NCI-H446 (cell line): ENCODE data around the gene FAM3D.

ENCODE experiments used
- DNase-seq, 2 experiments: peaks; one replicate each; lab custom pipeline; 2025; lab: John Stamatoyannopoulos, UW

The FAM3D gene

DNA sequence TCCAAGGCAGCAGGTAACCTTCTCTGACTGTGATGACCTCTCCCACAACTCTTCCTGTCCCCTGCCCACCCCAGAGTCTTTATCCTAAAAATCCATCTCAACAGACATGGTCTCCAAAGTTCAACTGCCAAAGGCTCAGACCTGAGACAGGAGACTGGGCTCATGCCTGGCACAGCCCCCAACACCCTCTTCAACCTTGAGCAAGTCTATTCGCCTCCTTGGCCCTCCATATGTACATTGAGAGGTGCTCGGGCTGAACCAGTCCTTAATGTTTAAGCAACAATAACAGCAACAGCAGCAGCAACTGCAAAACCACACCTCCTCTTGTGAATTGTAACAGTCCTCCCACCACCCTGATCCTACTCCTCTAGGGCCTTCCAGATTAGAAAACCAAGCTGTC, 9.9 kb downstream of the FAM3D start:
- no peak for DNase-seq

DNA sequence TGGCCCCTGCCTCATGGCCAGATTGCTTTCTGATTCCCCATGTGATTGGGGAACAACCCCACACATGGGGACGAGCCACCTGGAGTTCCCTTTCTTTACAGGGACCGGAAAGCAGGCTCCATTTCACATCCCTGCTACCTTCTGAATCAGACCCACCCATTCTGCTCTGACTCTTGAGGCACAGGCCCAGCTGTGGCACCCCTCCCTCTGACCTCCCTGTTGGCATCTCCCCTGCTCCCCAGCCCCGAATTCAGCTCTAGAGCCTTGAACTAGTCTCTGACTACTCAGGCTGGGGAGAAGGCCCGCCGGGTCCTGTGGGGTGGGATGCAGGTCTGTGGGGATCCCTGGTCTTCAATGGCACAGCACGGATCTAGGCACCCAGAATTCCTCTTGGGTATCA, 12.1 kb downstream of the FAM3D start:
- DNase-seq, result no peak

DNA sequence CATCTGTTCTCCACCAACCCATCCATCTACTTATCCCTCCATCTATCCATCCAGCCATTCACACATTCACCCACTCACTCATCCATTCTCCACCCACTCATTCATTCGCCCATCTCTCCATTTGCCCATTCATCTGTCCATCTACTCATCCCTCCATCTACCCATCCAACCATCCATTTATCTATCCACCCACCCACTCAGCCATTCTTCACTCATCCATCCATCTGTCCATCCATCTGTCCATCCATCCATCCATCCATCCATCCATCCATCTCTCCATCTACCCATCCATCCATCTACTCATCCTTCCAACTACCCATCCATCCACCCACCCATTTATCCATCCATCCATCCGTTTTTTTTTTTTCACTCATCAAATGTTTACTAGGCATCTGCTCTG, 13.9 kb downstream of the FAM3D start:
- no peak for DNase-seq

DNA sequence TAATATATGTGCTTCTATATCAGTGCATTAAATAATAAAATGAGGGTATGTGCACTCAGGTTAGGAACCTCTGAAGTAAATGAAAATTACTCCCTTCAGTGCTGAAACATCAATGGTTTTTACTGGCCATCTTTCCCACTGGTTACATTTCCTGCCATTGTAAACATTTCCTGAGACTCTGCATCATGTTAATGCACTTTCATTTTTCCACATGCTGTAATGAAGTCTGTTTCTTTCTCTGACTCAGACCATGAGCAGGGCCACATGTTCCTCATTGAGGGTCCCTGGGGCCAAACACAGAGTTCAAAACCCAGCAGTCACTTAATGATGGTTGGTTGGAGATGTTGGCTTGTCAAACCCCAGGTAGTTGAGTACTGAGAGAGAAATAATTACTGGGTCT, 15.3 kb downstream of the FAM3D start:
- no peak for DNase-seq

DNA sequence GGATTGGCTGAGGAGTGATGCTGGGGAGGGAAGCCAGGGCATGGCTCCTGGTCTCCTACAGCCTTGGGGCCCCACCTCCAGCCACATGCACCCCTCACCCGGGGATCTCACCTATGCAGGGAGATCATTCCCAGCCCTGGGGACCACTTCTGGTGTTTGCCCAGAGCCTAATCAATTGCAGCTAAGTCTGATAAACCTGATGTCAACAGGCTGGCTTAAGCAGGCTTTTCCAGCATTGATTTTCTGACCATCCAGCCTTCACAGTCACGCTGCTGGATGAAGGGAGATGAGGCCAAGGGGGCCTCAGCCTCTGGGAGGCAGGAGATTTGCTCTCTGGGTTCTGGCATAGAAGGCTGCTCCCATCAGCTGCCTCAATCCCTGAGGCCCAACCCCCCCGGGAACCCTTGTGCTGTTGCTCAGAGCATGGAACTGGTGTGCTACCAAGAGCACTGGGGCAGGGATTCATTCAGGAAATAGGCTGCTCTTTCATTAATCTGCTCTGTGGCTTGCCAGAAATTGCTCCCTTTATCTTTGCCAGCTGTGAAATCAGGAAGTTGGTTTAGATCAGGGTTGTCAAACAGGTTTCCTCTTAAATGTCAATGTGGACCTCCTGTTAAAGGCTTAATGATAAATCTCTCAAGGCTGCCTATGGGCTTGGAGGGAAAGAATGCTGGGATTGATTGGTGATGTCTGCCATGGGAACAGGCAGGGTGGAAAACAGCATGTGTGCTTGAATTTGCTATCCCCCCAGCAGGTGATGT, 19.0 kb downstream of the FAM3D start:
- no peak for DNase-seq

DNA sequence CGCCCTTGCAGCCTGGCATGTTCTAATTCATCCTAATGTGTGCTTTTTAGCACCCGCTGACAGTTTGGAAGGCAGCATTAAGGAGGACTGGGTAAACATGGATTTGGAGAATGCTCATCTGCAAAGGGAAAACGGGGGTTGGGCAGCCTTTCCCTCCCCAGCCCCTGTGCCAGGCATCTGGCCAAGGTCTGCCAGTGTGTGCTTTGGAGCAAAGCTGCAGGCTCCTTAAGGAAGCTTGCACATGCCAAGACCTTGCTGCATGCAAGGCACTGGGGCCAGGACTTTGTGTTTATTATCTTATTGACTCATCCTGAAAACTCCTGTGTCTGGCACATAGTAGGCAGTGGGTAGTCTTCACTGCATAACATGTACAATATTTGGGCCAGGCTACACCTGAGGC, 20.1 kb downstream of the FAM3D start:
- peak in 1 of 2 experiments; percentile 64 for DNase-seq

DNA sequence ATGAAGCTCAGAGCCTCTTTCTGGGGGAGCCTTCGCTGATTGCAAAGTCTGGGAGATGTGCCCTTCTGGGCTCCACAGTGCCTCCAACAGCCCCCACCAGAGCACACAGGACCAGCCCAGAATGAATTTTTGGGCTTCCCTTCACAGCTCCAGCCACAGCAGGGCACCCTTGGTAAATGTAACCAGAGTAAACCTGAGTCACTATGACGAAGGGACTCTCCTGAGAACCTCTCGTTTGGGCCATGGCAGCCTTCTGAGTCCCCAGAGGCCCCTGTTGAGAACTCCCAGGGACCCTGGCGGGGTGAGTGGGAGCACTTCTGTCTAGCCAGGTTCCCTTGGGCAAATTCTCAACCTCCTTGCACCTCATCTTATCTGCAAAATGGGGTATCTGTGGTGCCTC, 20.8 kb downstream of the FAM3D start:
- DNase-seq, result no peak

DNA sequence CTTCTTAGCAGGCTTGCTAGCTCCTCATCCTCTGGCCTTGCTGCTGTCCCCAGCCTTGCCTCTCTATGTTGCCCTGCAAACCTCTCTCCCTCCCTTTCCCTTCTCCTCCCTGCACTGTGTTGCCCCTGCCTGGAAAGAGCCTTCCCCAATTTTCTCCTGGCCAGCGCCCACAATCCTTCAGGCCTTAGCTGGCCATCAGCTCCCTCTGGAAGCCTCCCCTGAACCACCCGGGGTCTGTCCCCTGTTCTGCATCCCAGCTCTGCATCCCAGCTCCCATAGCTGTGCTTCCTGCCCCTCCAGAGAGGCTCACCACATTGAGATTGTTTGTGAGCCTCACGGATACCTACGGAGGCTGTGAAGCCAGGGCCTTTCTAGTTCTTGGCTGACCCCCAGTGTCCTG, 23.7 kb downstream of the FAM3D start:
- DNase-seq, result no peak

DNA sequence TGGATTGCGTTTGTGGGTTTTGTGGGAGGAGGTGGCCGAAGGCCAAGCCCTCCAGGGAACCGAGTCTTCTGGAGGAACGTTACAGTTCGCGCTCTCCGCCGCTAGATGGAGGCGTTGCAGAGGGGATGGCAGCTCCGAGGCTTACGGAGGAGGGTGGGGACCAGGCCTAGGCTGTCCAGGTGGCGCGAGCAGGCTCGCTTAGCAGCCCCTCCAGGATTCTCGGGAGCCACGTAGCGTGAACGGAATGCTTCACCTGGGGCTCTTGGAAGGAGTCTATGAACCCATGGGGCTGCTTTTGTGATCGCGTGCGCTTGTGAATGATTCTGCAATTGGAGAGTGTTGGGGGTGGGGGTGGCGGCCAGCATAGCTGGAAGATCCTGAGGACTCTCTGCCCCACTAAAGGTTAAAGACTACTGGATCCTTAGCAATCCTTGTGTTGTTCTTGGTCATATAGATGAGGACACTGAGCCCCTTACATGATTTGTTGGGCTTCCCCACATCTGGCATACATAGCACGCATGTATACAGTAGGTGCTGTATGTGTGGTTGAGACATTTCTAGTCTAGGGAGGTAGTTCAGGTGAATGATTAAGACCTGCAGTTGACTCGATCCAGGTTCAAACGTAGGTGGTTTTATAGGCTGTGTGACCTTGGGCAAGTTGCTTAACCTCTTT, 25.7 kb downstream of the FAM3D start:
- DNase-seq, result peak in 1 of 2 experiments; percentile 48

DNA sequence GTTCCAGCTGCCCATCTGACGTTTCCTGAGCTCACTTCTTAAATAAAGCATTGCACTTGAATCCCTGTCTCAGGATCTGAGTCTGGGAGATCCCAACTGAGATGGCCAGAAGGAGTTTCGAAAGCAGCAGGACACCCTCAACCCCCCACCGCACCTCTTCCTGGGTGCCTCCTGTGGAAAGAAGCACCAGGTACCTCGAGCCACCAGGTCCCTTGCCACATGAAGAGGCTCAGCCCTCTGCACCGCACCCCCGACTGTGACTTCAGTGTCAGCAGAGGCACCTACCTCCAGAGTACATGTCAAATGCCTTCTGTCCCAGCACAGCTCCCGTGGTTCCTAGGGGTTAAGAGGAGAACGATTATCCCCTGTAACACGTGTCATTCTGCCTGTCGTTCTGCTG, 26.7 kb downstream of the FAM3D start:
- no peak for DNase-seq

DNA sequence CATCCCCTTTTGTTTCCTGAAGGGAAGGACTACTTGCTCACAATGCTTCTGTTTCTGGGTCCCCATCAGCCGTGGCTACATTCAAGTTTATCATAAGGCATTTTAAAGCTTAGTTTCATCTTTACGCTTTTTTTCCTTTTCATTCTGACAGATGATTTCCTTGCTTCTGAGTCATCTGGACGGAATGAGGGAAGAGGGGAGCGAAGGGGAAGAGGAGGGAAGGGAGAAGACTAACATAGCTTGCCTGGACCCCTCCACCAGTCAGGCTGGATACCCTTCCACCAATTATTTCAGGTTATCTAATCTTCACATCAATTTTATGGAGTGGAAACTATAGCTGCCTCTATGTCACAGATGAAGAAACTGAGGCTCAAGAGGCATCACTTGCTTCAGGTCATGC, 27.6 kb downstream of the FAM3D start:
- DNase-seq, result no peak

DNA sequence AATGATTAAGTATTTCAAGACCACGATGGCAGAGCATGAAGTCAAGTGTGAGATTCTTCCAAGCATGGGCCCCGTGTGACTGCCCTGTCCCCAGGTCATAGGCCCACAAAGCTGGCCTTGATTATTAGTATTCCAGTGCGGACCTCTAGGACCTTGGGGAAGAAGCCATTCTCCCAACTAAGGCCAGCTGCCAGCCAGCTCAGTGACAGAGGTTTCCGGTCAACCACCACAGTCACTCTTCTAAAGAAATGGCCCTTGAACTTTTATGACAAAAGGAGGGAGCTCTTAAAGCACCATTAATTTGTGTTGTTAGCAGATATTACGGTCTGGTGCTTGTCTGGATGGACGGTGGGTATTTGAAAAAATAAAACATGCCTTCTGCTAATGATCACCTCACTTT, 28.0 kb downstream of the FAM3D start:
- no peak for DNase-seq

DNA sequence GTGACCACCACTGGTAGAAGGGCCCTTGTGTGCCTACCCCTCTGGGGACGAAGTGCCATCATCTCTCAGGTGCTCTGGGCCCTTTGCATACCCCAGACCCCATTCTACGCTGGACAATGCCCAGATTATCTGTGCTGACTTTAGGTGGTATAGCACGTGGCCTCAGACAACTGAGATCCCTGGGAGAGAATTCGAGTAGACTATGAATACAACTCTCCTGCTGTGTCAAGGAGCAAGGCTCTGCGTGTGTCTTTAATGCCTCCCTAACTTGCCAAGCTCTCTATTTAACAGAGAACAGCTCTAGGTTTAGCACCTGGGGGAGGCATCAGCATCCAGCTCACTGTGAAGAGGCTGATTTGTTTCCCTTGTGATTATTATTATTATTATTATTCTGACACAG, 29.1 kb downstream of the FAM3D start:
- no peak for DNase-seq

DNA sequence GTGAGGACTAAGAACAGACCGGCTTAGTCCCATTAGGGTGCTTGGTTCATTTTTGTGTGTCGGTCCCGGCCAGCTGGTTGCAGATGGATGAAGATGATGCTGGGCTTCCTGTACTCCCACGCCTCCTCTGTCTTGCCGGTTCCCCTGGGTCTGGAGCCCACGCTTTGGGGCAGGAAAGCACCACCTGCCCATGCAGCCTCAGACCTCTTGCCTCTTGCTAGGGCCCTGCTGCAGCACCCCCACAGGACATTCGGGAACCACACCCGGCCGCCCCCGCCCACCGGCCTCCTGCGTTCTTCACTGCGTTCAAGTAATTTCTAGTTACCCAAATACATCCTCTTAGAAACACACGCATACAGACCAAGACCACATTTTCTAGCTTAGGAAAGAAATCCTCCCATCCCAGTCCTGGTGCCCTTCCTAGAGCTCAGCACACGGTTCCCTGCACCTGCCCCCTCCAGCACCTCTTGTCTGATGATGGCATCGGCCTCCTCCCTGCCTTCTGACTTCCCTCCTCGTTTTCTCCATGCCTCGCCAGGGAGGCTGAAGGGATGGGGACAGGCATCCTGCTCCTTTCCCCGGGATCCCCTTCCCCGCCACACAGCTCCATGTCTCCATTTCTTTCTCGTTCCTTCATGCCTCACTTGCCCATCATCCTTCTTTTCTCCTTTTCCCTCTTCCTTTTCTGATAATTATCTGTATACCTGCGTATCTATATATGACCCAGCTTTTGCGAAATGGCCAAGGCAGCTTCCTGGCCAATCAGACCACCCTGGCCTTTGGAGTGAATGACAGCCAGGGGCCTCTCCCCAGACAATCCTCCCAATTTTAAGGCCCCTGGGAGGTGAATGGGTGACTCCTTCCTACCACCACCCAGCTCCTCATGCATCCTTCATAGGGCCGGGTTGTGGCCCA, 30.9 kb downstream of the FAM3D start:
- no peak for DNase-seq

DNA sequence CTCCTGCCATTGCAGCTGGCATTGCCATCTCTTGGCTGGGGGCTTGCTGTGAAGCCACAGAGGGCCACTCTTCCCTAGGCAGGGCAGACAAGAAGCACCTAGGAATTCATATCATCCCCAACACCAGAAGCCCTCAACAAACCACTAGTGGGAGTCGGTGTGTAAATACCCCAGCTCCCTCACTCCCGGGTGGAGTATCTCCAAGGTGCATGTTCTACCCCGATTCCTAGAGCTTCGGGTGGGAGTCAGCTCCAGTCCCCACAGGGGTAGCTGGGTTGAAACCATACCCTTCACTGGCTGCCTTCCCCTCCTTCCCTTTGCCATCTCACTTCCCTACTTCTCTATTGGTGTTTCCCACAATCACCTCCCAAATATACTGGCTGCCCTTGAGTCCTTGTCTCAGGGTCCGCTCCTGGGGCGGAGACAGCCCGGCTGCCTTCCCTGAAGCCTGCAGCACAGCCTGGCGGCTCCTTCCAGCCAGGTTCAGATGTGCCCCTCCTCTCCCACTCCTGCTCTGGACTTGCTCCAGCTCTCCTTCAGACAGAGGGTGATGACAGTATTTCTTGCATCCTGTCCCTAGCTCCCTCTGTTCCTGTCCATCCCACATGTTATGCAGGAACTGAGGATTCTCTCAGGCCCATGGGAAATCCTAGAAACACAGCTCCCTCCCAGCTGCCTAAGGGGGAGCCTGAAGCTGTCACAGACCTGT, 33.3 kb downstream of the FAM3D start:
- DNase-seq, result no peak

DNA sequence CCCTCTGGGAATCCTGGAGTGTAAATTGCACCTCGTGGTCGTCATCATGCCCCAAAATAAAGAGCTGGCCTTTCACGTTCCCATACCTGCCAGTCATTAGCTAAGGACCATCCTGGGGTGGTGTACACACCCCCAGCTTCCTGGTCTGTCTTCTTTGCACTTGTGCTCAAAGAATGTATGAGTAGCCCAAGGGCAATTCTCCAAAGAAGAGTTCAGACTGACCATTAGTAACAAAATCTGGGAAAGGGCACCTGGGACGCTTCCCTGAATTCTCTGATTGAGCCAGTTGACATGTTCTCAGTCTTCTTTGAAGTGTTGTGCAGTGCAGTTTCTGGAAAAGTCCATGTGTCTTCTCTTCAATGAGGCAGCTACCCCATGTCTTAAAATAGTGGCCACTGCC, 34.8 kb downstream of the FAM3D start:
- DNase-seq, result no peak

DNA sequence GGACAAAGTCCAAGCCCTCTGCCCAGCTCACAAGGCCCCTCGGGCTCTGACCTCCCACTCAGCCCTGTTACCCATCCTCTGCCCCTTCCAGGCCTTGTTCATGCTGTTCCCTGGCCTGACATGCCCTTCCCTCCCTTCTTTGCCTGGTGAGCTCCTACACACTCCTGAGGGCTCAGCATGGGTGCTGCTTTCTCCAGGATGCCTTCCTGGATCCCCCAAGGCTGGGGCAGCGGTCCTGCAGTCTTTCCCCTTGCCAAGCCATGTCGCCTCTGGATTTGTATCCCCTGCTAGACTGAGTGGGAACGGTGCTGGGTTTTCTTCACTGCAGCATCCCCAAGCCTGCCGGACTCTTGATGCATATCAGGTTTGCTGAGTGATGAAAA, 35.9 kb downstream of the FAM3D start:
- no peak for DNase-seq

DNA sequence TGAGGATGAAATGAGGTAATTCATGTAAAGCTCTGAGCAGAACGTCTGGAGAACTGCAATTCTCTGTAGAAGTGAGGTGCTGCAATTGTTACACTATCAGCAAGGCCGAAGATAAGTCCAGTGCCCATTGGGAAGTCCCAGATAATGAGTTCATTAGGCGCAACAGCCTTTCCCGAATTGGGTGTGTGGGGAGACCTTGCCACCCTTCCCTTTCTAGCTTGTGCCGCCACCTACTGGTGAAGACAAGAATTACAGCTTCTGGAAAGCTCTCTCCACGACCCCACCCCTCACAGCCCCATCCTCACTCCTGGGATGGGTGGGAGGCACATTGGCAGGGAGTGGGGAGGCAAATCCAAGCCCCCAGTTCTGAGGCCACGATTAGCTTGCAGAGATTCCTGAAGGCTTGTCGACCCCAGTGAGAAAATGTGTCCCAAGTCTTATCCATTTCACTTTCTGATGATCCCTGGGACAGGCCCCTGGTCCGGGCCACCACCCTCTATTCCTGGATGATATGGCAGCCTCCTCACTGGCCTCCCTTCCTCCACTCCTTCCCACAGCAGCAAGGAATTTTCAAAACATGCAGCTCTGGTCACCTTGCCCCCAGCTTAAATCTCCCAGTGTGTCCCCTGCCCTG, 36.4 kb downstream of the FAM3D start:
- peak; percentile 14 to 51 for DNase-seq

DNA sequence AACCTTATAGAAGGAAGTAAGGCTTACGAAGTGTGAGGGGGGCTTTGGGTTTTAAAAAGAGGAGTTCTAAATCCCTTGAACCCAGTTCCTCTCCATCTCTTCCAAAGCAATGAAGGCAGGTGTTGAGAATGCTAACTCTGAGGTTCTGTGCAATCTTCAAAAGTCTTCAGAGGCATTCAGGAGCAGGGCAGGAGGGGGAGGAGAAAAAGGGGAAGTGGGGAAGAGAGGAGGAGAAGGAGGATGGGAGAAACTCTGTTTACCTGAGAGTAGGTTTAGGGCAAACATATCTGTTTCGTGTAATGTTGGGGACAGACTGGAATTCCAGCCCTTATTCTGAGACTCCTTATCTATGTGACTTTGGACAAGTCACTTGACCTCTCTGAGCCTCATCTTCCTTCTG, 36.9 kb downstream of the FAM3D start:
- no peak for DNase-seq

DNA sequence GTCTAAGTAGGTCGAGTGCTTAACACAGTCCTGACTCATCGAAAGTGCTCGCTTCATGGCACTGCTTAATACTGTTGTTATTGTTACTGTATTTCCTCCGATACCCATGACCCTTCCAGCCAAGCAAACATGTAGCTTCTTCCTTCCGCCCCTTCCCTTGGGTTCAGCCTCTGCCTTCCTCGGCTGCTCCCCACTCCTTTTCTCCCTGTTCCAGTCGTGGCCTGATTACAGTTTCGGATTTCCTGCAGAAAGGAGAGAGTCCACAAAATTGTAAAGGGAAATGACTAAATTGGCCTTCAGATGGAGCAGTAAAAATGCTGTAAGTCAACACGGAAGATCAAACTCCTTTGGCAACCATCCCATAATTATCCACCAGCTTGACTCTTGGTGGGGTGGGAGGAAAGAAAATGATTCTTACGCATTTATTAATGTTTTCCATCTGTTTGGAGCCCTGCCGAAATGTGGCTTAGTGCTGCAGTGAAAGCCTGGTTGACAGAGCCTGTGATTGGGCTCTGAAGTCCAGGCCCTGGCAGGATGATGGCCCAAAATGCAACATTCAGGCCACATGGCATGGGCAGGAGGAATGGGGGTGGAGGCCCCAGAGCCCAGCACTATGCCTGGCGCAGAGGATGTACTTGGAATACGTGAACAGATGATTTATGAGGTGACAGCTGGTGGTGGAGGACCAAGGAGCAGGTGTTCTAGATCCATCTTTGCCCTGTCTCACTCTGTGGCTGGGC, 37.6 kb downstream of the FAM3D start:
- peak; percentile 55 to 78 for DNase-seq

DNA sequence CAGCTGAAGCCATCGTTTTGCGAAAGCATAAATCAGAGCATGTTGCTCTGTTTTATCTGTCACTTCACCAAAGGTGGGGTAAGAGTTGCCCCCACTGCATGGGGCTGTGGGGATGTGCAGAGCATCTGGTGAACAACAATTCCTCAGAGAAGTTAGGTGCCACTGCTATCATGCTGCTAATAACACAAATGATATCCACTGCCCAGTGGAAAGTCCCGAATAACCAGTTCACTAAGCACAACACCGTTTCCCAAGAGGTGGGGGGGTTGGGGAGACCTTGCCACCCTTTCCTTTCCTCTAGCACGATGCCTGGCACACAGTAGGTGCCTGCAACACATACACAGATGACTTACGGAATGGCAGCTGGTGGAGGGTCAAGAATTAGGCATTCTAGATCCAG, 38.6 kb downstream of the FAM3D start:
- DNase-seq, result no peak
